Type B pancreatic cell (in vitro differentiated cells): Measurements from ENCODE around the gene STOM. TPM values are rescaled to one million over a fixed set of nuclear protein-coding genes. Genes with fewer than 3 reads are reported as not detected.
A peak's percentile ranks its signal among the peaks of the same experiment; 100 is the strongest.

ENCODE experiments used
- DNase-seq: peaks from one replicate; pipeline ENCODE4 v3.0.0; 2021; ENCODE audit warnings: mixed read lengths; ENCODE audit not compliant: unreplicated experiment; ENCODE audit errors: extremely low spot score
- H3K27ac Mint-ChIP-seq: 2 replicates; pipeline ENCODE4 v1.8.0; 2021; ENCODE audit warnings: mild to moderate bottlenecking, mixed read lengths
- H3K27me3 Mint-ChIP-seq: 2 replicates; pipeline ENCODE4 v1.8.0; 2021; ENCODE audit warnings: mixed read lengths
- H3K36me3 Mint-ChIP-seq: 2 replicates; pipeline ENCODE4 v1.8.0; 2021; ENCODE audit warnings: mixed read lengths
- H3K4me1 Mint-ChIP-seq: one replicate; pipeline ENCODE4 v1.8.0; 2021; ENCODE audit warnings: mixed read lengths; ENCODE audit not compliant: unreplicated experiment
- H3K4me3 Mint-ChIP-seq: 2 replicates; pipeline ENCODE4 v1.8.0; 2021; ENCODE audit warnings: mild to moderate bottlenecking, mixed read lengths
- H3K9me3 Mint-ChIP-seq: 2 replicates; pipeline ENCODE4 v1.8.0; 2021; ENCODE audit warnings: mixed read lengths
- total RNA-seq: library from RNA; stranded (reverse); gene quantifications from 2 replicates; pipeline ENCODE4 v1.2.1, GENCODE V29; 2021; ENCODE audit warnings: low replicate concordance
- TF ChIP-seq, protein P1 (sequence below): fragments of 200-600 bp; sonication (generic); conservative IDR thresholded peaks from 2 replicates; pipeline ENCODE4 v1.5.0; 2021; ENCODE audit warnings: antibody characterized with exemption, mild to moderate bottlenecking

Gene STOM
- total RNA-seq, 1 donor from 2014 or later = 30.7 TPM

GRCh38 chr9:121322037-121322736 lies 47.9 kb downstream of the STOM start:
- Mint-ChIP-seq H3K9me3 (no peaks in the 10 kb centered on the region), H3K27ac (peak overlapping the region; percentile 88), H3K4me1 (no peaks in the 10 kb centered on the region), H3K4me3 (no peak overlapping the region), H3K27me3 (no peaks in the 10 kb centered on the region), H3K36me3 (peaks cover 16% of the 10 kb centered on the region)
- TF ChIP-seq, protein P1, sequence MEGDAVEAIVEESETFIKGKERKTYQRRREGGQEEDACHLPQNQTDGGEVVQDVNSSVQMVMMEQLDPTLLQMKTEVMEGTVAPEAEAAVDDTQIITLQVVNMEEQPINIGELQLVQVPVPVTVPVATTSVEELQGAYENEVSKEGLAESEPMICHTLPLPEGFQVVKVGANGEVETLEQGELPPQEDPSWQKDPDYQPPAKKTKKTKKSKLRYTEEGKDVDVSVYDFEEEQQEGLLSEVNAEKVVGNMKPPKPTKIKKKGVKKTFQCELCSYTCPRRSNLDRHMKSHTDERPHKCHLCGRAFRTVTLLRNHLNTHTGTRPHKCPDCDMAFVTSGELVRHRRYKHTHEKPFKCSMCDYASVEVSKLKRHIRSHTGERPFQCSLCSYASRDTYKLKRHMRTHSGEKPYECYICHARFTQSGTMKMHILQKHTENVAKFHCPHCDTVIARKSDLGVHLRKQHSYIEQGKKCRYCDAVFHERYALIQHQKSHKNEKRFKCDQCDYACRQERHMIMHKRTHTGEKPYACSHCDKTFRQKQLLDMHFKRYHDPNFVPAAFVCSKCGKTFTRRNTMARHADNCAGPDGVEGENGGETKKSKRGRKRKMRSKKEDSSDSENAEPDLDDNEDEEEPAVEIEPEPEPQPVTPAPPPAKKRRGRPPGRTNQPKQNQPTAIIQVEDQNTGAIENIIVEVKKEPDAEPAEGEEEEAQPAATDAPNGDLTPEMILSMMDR = no peak
- DNase-seq = no peak

DNA sequence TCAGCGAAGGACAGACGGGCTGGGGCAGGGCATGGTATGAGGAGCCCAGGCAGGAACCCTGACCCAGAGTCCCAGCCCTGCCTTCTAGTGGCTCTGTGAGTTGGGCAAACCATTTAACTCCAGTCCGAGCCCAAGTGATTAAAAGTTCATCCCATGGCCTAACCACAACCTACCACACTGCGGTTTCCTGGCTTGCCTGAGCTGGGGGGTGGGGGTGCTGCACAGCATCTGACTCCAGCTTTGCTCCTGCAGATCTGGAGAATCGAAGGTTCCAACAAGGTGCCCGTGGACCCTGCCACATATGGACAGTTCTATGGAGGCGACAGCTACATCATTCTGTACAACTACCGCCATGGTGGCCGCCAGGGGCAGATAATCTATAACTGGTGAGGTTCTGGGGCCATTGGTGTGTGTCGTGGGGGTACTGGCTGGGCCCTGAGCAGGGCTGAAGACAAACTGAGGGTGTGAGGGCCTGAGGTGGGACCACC lies 49.0 kb downstream of the STOM start:
- H3K4me1 Mint-ChIP-seq = no peaks in the 10 kb centered on the region
- H3K4me3 Mint-ChIP-seq = no peak overlapping the region
- no peak overlapping the region for H3K27ac Mint-ChIP-seq
- H3K36me3 Mint-ChIP-seq = peaks cover 19% of the 10 kb centered on the region
- TF ChIP-seq, protein P1 = no peak
- H3K27me3 Mint-ChIP-seq = no peaks in the 10 kb centered on the region
- no peak for DNase-seq
- no peaks in the 10 kb centered on the region for H3K9me3 Mint-ChIP-seq

- Mint-ChIP-seq H3K27me3 (no peaks in the 10 kb centered on the region), H3K4me3 (no peak overlapping the region), H3K4me1 (no peaks in the 10 kb centered on the region), H3K9me3 (no peaks in the 10 kb centered on the region), H3K36me3 (peaks cover 19% of the 10 kb centered on the region), H3K27ac (peak overlapping the region; percentile 77)
- TF ChIP-seq, protein P1 = no peak
- DNase-seq = no peak
Measured at GRCh38 chr9:121319383-121319780, 50.7 kb downstream of the STOM start.

DNA sequence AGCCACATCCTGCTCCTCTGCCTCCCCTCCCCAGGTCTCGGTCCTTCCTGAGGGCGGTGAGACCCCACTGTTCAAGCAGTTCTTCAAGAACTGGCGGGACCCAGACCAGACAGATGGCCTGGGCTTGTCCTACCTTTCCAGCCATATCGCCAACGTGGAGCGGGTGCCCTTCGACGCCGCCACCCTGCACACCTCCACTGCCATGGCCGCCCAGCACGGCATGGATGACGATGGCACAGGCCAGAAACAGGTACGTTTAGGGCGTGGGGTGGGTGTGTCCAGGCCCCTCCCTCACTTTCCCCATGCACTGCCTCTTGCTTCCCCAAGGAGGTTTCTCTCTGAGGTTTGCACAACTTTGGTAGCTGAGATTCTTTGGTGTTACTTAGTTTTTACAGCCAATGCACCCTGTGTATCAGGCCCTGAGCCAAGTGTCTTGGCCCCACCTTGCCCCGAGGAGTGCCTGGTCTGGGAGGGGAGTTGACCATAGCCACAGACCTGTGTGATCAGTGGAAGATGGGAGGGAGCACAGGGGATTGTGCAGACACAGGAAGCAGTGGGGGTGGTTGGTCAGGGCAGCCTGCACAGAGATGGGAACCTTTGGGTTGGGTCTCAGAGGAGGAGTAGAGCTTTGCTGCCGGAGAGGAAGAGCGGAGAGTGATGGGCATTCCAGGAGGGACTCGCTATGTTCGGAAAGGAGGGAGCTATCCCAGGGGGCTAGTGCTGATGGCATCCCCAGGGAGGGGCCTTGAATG lies 51.2 kb downstream of the STOM start:
- no peak for DNase-seq
- no peaks in the 10 kb centered on the region for H3K4me1 Mint-ChIP-seq
- TF ChIP-seq, protein P1 = no peak
- no peaks in the 10 kb centered on the region for H3K9me3 Mint-ChIP-seq
- H3K36me3 Mint-ChIP-seq = peaks cover 22% of the 10 kb centered on the region
- no peak overlapping the region for H3K27ac Mint-ChIP-seq
- peak overlapping the region; percentile 52 for H3K4me3 Mint-ChIP-seq
- no peaks in the 10 kb centered on the region for H3K27me3 Mint-ChIP-seq

GRCh38 chr9:121317737-121318630 lies 52.1 kb downstream of the STOM start:
- H3K27me3 Mint-ChIP-seq = no peaks in the 10 kb centered on the region
- H3K36me3 Mint-ChIP-seq = peaks cover 21% of the 10 kb centered on the region
- TF ChIP-seq, protein P1 = no peak
- H3K9me3 Mint-ChIP-seq = no peaks in the 10 kb centered on the region
- DNase-seq = no peak
- H3K4me3 Mint-ChIP-seq = no peak overlapping the region
- H3K4me1 Mint-ChIP-seq = no peaks in the 10 kb centered on the region
- H3K27ac Mint-ChIP-seq = peak overlapping the region; percentile 51
